Transverse colon (tissue), 4 donors: ENCODE measurements around the gene PCMTD2. TPM values are rescaled to one million over a fixed set of nuclear protein-coding genes. Genes with fewer than 3 reads are reported as not detected.

Experiments
- DNase-seq: peaks from one replicate; pipeline ENCODE4 v3.0.0-alpha.2; 2019
- H3K27ac ChIP-seq, 4 donors: fragments of 200-600 bp; sonication (generic); 2 replicates each; pipeline ENCODE4 v1.5.1; 2016 to 2018; ENCODE audit warnings: inconsistent platforms in 4 of 4
- H3K27me3 ChIP-seq: fragments of 200-600 bp; sonication (generic); 2 replicates; pipeline ENCODE4 v1.5.1; 2017; ENCODE audit warnings: inconsistent platforms
- H3K36me3 ChIP-seq, 4 donors: fragments of 200-600 bp; sonication (generic); 2 replicates each; pipeline ENCODE4 v1.5.1; 2017 to 2019; ENCODE audit warnings: inconsistent platforms in 4 of 4
- H3K4me1 ChIP-seq, 4 donors: fragments of 200-600 bp; sonication (generic); 2 replicates each; pipeline ENCODE4 v1.5.1; 2017 to 2020; ENCODE audit warnings: inconsistent platforms in 4 of 4
- H3K4me3 ChIP-seq, 4 donors: fragments of 200-600 bp; sonication (generic); 1 replicate in 1 of 4; 2 replicates in 3 of 4; pipeline versions ENCODE4 v1.5.1 to v1.6.1; 2017 to 2019; ENCODE audit warnings: inconsistent platforms in 4 of 4
- H3K9me3 ChIP-seq, 2 donors: fragments of 200-600 bp; sonication (generic); 2 replicates each; pipeline ENCODE4 v1.5.1; 2017 to 2019; ENCODE audit warnings: inconsistent platforms in 2 of 2
- EP300 ChIP-seq: sonication (generic); formaldehyde crosslinking; IDR thresholded peaks from one replicate; pipeline ENCODE4 v1.6.1; 2017; ENCODE audit warnings: antibody characterized with exemption, low read depth
- POLR2A ChIP-seq: fragments of 450-650 bp; IDR thresholded peaks from one replicate; pipeline ENCODE4 v1.6.1; 2016; ENCODE audit warnings: antibody characterized with exemption, mild to moderate bottlenecking, moderate library complexity
- POLR2AphosphoS5 ChIP-seq, 3 donors: sonication (generic); formaldehyde crosslinking; IDR thresholded peaks; one replicate each; pipeline ENCODE4 v1.6.1; 2016; ENCODE audit warnings: antibody characterized with exemption in 3 of 3
- WGBS, 2 donors: methylation state at CpG; one replicate each; pipeline ENCODE4 v1.1.5; 2018; ENCODE audit warnings: low coverage in 1 of 2; 5-methylcytosine and 5-hydroxymethylcytosine counted together
- in situ Hi-C, 4 donors: fragments of 200-750 bp; cut with MboI; loops; one replicate each; pipeline versions ENCODE4 v1.15.0 to v1.15.1; 2017; ENCODE audit warnings: low sequenced_read_pairs in 3 of 4, low pct_ligation_motif_present in 1 of 4, low pct_unique_long_range_greater_than_20kb in 1 of 4
- intact Hi-C: fragments of 100-400 bp; cut with DNase I; formaldehyde crosslinking; loops from one replicate; pipeline ENCODE4 v1.15.1; 2023; ENCODE audit warnings: low total_unique reads
- total RNA-seq, 4 donors: library from RNA; depleted of rRNA; stranded (reverse); fragments of >200 nt; gene quantifications; one replicate each; pipeline ENCODE4 v1.1.0, GENCODE V29; 2016
- TF ChIP-seq, protein P1 (sequence below), 5 experiments: fragments of 200-600 bp in 3 of 5; fragments of 450-650 bp in 2 of 5; sonication (generic) in 3 of 5; IDR thresholded peaks; 1 replicate in 2 of 5; 2 replicates in 3 of 5; pipeline ENCODE4 v1.5.1; 2016 to 2017; ENCODE audit warnings: antibody characterized with exemption in 5 of 5, inconsistent platforms in 3 of 5, mild to moderate bottlenecking in 2 of 5, moderate library complexity in 1 of 5

Gene PCMTD2
- total RNA-seq, 4 donors from 2014 or later = 17.6 to 55.3 (median 34.2) TPM

DNA sequence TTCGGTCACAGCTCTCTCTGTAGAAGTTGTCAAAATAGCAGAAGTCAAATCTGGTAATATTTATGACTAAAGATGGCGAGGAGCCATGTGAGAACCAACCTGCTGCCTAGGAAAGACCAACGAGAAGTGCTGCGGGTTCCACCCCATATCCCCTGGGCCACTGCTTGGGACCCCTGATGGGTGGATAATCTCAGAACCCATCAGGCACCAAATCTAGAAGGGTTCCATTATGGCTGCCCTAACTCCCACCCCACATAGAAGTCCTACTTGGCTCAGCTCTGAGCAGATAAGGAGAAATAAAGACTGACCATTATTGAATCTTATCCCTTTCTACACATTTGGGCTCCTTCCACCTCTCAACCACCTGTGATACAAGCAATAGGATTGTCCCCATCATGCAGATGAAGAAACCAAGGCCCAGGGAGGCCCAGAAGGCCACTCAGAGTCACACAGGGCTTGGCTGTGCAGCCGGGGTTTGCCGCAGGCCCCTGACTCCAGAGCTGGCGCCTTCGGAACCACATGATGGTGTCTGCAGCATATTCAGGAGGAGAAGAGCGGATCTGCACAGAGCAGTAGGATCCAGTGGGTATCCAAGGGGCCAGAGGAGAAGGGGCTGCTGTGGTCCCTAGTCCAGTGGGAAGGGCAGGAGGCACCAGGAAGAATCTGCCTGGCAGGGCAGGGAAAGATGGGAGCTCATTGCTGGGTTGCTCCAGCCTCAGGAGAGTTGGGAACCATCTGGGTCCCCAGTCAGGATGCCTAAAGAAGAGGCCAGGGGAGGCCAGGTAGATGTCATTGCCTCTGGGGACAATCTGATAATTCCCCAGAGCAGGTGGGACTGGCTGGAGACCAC, 9.6 kb upstream of the PCMTD2 start:
- WGBS, 2 donors = 40 to 80% methylated on average over 1 to 9 of the region's 9 CpGs
- Histone ChIP-seq H3K4me3 (no peak overlapping the region), H3K27ac (no peak overlapping the region), H3K36me3 (no peaks in the 10 kb centered on the region), H3K27me3 (peaks cover 15% of the 10 kb centered on the region), H3K4me1 (no peaks in the 10 kb centered on the region), H3K9me3 (no peaks in the 10 kb centered on the region)
- no peak for DNase-seq
- TF ChIP-seq, protein P1, sequence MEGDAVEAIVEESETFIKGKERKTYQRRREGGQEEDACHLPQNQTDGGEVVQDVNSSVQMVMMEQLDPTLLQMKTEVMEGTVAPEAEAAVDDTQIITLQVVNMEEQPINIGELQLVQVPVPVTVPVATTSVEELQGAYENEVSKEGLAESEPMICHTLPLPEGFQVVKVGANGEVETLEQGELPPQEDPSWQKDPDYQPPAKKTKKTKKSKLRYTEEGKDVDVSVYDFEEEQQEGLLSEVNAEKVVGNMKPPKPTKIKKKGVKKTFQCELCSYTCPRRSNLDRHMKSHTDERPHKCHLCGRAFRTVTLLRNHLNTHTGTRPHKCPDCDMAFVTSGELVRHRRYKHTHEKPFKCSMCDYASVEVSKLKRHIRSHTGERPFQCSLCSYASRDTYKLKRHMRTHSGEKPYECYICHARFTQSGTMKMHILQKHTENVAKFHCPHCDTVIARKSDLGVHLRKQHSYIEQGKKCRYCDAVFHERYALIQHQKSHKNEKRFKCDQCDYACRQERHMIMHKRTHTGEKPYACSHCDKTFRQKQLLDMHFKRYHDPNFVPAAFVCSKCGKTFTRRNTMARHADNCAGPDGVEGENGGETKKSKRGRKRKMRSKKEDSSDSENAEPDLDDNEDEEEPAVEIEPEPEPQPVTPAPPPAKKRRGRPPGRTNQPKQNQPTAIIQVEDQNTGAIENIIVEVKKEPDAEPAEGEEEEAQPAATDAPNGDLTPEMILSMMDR (IDR thresholded peaks at IDR 0.05) = no peak
- TF ChIP-seq EP300 (no peak), POLR2A (no peak), POLR2AphosphoS5 (IDR thresholded peaks at IDR 0.05) (no peak)
- in situ Hi-C loops = no loop called here
- intact Hi-C loops = no loop called here

DNA sequence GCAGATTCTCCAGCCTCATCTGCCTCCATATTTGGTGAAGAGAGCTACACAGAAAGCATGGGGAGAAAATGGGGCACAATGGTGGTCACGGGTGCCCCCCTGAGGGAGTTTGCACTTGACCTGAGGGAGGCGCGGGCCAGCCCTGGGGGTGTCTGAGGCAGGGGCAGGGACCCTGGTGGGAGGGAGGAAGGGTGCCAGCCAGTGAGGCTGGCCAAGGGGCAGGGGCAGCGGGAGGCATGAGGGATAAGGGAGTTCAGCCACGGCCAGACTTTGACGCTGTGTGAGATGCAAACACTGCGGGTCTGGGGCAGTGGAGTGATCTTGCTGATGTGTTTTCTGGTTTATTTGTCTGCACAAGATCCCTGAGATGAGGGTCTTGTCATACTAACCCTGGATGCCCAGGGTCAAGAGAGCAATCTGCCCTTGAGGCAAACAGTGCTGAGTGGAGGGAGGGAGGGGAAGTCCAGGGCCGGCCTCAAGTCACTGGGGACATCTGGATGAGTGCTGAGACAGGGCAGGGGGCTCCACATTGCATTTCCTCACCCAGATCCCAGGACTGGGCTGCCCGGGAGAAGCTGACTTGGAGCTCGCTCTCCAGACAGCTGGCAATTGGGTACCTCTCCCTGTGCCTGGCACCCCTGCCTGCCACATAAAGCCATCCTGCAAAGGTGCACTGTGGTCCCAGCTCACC, 8.8 kb upstream of the PCMTD2 start:
- no peak for DNase-seq
- no peaks in the 10 kb centered on the region for H3K4me1 ChIP-seq
- TF ChIP-seq EP300 = no peak
- 76% methylated on average over 10 of the region's 10 CpGs; no CpG with 5 or more reads in 1 of the 2 donors for WGBS, 2 donors
- in situ Hi-C loops = no loop called here
- intact Hi-C loops = no loop called here
- no peaks in the 10 kb centered on the region for H3K36me3 ChIP-seq
- peaks cover 15% of the 10 kb centered on the region for H3K27me3 ChIP-seq
- H3K27ac ChIP-seq = no peak overlapping the region
- no peak overlapping the region for H3K4me3 ChIP-seq
- H3K9me3 ChIP-seq = no peaks in the 10 kb centered on the region

DNA sequence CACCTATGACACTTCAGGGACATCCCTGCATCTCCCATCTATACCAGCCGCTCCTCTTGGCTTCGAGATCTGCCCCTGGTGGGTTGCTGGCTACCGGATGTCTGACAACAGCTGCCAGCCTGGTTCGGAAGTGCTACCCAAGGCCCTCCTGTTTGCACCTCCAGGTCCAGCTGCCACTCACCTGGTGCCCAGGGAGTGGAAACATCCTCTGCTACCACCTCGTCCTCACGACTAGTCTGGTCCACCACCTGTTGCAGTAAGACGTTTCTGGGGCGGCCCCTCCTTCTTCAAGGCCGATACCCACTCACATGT, 8.3 kb upstream of the PCMTD2 start:
- 77% methylated on average over 9 of the region's 9 CpGs; no CpG with 5 or more reads in 1 of the 2 donors for WGBS, 2 donors
- H3K27ac ChIP-seq = no peak overlapping the region
- no peak for DNase-seq
- H3K27me3 ChIP-seq = peaks cover 15% of the 10 kb centered on the region
- H3K36me3 ChIP-seq = no peaks in the 10 kb centered on the region
- in situ Hi-C loops (no loop called here), intact Hi-C loops (no loop called here)
- H3K4me1 ChIP-seq = no peaks in the 10 kb centered on the region
- no peak for TF ChIP-seq POLR2AphosphoS5 (IDR thresholded peaks at IDR 0.05)
- TF ChIP-seq POLR2A = no peak
- TF ChIP-seq EP300 = no peak
- TF ChIP-seq, protein P1 (IDR thresholded peaks at IDR 0.05) = no peak
- no peaks in the 10 kb centered on the region for H3K9me3 ChIP-seq
- no peak overlapping the region for H3K4me3 ChIP-seq

DNA sequence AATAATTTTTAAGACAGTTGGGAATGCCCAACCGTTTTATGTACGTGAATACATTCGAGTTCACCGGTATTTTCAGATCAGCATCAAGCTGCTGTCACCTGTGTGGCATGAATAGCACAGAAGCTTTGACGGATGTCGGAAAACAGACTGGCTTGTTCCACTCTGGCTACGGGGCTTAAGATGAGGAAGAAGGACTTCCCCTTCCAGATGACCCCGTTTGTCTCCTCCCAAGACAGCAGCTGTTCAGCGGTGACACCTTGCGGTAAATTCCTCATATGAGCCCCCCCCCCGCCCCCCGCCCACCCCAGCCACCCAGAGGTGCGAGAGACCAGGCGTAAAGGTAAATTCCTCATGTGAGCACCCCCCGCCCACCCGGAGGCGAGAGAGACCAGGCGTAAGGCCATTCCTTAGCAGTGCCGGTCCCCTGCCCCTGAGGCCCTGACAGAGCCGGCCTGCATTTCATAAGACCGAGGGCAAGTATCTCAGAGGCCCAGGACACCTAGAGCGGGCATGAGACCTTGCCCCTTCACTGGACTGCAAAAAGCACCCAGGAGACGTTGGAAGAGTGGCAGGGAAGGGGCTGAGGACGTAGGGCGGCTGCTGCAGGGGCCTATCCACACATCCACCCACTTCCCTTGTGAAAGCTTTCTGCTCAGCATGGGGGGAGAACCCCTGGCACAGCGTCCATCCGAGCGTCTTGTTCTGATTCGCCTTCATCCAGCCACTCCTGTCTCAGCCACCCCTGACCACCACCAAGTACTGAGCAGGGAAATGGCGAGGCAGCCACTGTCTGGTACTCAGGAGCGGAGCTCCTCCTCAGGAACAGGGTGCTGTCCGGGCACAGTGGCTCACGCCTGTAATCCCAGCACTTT, 7.3 kb upstream of the PCMTD2 start:
- in situ Hi-C loops = no loop called here
- DNase-seq = no peak
- 68 to 75% methylated on average over 9 to 31 of the region's 33 CpGs for WGBS, 2 donors
- Histone ChIP-seq H3K9me3 (no peaks in the 10 kb centered on the region), H3K4me1 (no peaks in the 10 kb centered on the region), H3K36me3 (no peaks in the 10 kb centered on the region), H3K27ac (no peak overlapping the region), H3K27me3 (peaks cover 10% of the 10 kb centered on the region), H3K4me3 (no peak overlapping the region)
- TF ChIP-seq, protein P1 (IDR thresholded peaks at IDR 0.05) = no peak
- TF ChIP-seq POLR2AphosphoS5 (IDR thresholded peaks at IDR 0.05) = no peak
- no peak for TF ChIP-seq POLR2A
- TF ChIP-seq EP300 = no peak
- intact Hi-C loops = no loop called here
